ENCODE measurements around the gene IFI27L1.

The IFI27L1 gene
- total RNA-seq, result 5.4 reads per million, percentile 21 among the genes with 10 or more reads in this experiment

DNA sequence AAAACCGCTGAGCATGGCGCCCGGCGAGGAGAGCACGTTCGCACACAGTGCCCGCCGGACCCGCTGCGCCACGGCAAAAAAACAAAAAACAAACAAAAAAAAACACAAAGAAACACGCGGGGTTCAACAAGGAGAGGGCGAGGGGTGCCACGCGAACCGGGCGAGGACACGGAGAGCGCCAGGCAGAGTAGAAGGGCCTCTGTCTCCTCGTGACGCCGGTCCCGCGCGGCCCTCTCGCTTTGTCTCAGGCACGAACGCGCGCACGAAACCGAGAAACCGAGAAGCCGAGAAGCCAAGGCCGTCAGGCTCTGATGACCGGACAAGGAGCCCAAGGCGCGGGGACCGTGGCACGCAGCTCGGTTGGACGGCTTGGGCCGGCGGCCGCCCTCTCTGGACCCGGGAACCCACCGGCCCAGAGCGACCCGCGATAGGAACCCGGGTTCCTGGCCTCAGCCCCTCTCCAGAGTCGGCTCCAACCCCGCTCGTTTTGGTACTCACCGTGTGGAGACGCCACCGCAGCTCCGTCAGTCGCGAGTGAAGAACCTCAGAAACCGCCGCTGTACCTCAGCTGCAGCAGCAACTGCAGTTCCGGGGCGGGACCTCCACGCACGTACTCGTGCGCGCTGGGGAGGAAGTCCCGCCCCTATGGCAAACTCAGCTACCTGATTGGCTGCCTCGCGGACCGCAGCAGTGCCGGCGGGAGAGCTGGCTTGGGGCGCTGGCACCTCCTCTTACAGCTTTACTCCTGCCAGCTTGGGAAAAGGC is at the start of gene IFI27L1, which contains the start of gene DDX24:
TSS of gene IFI27L1 (plus strand) at position 690 of the 765 bp plus-strand sequence. CDS start 15,628 bp downstream, outside the sequence.
TSS of gene DDX24 (minus strand) at position 582 of the 765 bp plus-strand sequence. CDS start 1,460 bp downstream, outside the sequence.
- DNase-seq, result peak; percentile 96

- DNase-seq, result no peak
Observed at GRCh38 chr14:94031883-94032279, 49.2 kb upstream of the IFI27L1 start.

GRCh38 chr14:94034886-94035285 is 46.2 kb upstream of the IFI27L1 start:
- no peak for DNase-seq

DNA sequence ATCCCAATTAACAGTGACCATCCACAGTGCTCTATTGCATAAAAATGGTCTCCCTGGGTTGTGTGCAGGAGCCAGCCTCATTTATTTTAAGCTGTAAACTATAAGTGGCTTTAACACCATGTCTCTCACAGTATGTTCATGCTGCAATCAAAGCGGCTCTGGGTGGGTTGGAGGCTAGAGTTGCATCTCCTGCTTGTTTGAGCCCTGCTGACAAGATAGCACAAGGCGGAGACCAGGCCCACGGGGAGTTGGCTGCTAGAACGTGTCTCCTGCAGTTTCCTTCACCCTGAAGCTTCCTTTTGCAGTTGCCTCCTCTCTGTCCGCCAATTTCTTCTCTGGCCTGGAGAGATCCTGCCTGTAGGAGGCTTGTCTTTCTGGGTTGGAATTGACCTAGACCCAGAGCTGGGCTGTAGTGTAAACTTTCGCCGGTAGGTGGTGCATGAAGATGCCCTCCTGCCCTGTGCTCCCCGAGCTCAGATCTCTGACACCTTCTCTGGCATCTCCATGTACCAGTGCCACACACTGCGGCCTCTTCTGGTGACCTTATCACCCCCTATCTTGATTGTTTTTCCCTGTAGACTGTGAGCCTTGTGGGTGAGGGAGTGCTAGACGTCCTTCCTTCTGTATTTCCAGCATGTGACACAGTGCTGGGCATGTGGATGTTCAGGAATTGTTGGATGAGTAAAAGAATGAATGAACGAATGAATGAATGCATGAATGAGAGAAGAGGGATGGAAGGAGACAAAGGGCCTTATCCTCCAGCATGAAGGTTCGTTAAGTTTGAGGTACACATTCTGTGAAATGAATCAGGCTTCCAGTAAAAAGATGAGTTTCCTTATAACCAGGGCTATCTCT is 44.6 kb upstream of the IFI27L1 start:
- DNase-seq, result peak; percentile 67

DNA sequence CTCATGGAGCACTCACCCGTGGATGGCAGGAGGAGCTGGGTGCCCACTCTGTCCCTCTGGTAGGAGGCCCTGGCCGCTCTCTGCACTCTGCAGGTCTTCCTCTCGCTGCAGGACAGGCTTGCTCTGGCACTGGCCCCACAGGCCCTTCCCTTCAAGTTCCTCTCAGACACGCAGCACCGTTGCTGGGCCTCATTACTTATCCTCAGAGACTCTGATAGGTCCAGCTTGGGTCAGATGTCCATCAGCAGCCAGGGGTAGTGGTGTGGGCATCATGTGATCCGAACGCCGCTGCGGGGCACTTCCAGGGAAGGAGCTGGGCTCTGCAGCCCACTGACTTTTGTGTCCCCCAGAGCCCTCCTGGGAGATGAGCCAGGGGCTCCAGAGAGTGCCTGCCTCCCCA is 43.2 kb upstream of the IFI27L1 start:
- DNase-seq, result no peak

- DNase-seq, result no peak
Observed at GRCh38 chr14:94038510-94038909, 42.6 kb upstream of the IFI27L1 start.

- DNase-seq, result no peak
Observed at GRCh38 chr14:94038921-94039629, 42.0 kb upstream of the IFI27L1 start.

GRCh38 chr14:94040247-94040646 is 40.9 kb upstream of the IFI27L1 start:
- DNase-seq, result no peak

DNA sequence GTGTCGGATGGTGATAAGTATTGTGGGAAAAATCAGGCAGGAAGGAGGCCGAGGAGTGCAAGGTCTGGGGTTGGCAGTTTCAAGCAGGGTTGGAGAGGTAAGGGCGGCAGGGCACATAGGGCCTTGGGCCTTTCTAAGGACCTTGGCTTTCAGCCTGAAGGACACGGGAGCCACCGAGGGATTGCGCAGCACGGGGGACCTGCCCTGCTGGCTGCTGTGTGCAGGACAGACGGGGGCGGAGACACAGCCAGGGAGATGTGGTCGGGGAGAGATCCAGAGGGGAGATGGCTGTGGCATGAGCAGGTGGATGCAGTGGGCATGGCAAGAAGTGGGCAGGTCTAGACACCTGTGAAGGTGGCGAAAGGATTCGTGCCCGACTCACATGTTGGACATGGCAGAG is 40.3 kb upstream of the IFI27L1 start:
- DNase-seq, result no peak

- DNase-seq, result no peak
Observed at GRCh38 chr14:94041551-94042346, 39.4 kb upstream of the IFI27L1 start.

GRCh38 chr14:94042433-94043091 is 38.5 kb upstream of the IFI27L1 start:
- no peak for DNase-seq

DNA sequence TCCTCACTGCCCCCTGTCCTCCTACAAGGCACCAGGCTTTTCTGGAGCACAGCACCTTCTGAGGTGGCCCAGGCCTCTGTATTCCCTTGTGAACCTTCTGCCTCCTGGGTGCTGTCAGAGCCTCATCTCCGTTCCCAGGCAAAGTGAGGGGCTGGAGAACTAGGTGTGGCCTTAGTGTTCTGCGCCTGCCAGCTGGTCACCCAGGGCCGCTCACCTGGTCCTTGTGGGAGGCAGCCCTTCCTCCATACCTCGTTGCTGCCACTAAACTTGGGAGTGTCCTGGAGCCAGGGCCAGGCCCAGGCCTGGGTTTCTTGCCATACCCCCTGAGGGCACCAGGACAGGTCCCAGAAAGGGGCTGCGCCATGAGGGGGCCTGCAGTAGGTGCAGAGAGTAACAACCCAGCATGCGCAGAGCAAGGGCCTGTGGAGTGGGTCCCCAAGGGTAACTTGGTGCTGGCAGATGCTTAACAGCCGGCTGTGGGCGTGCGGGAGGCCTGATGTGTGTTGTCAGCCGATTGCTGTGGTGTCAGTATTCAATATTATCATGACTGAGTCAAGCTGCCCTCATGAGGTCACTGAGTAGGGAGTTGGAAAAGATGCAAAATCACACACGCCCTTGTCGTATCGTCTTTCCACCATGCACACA is 37.9 kb upstream of the IFI27L1 start:
- no peak for DNase-seq

DNA sequence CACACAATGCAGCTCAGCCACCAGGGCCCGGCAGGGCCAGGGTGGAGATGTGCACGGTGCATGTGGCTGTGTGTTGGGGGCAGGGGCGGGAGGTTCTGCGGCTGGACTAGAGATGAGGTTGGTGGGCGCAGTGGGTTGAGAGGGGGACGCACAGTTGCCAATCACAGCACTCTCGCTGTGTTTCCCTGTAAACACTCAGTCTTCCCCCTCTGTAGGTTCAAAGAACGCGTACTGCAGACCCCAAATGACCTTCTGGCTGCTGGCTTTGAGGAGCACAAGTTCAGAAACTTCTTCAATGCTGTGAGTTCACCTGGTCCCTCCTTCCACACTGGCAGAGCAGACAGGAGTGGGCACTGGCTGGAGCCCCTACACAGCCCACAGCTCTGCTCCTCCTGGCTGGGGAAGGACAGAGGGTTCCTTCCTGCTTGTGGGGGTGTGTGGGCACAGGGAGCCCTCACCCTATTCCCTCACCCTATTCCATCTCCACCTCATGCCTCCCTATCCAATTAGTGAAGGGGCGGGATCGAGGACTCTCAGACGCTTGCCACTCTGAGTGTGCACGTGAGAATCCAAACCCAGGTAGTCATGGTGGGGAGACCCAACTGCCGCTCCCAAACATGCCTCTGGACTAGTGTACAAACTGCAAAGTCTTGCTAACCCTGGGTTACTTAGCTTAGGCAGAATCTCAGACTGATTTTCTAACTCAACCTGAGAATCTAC is 37.2 kb upstream of the IFI27L1 start:
- no peak for DNase-seq

DNA sequence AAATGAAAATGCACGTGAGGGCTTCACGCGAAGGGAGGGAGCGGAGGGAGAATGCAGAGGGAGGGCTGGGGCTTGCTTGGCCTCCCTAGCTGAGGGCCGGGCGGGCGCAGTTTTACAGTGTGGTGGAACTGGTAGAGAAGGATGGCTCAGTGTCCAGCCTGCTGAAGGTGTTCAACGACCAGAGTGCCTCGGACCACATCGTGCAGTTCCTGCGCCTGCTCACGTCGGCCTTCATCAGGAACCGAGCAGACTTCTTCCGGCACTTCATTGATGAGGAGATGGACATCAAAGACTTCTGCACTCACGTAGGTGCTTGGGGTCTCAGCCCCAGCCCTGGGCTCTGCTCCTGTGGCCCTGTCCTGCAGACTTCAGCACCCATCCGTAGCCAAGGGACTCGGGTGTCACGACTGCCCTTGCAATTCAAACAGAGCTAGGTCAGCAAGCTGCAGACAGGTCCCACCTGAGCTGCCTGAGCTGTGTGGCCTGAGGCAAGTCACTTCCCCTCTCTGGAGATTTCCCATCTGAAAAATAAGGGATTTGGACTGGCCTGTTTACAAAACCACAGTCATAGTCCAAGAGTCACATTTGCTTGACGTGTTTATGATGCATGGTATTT is 36.5 kb upstream of the IFI27L1 start:
- DNase-seq, result no peak

- DNase-seq, result no peak
Observed at GRCh38 chr14:94045101-94045500, 36.0 kb upstream of the IFI27L1 start.

GRCh38 chr14:94045563-94046345 is 35.4 kb upstream of the IFI27L1 start:
- DNase-seq, result no peak

DNA sequence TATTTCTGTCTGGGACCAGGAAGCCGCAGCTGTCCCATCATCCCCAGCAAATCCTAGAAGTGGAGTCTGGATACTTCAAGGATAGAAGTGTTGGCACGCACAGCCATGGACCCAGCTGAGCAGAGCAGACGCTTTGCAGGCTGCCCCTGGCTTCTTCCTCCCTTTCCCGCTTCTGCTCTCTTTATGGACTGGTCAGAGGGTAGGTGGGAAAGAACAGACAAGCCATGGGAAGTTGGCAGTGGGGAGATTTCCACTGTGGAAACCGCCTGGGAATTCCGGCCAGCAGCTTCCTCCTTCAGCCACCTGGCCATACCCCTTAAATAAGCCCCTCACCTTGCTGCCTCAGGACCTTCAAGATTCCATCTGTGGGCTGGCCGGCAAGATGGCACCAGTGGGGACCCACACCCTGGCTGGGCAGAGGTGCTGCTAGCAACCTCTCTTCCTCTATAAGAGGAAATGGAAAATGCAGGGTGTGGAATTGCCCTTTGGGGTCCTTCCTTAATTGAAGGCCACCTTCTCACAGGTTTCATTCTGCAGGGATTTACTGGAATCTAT is 34.3 kb upstream of the IFI27L1 start:
- no peak for DNase-seq

GRCh38 chr14:94047581-94047980 is 33.5 kb upstream of the IFI27L1 start:
- DNase-seq, result no peak
